T-cell (primary cell): ENCODE data around the gene PPP3CA. TPM values are rescaled to one million over a fixed set of nuclear protein-coding genes. Genes with fewer than 3 reads are reported as not detected.

ENCODE experiments used
- ATAC-seq, 4 experiments: fragments of 200-7000 bp in 3 of 4; fragments of 150-1000 bp in 1 of 4; cut with Tn5 transposase; replicated peaks in 1 of 4; 1 replicate in 3 of 4; 2 replicates in 1 of 4; pipeline ENCODE4 v1.10.0; 2021; ENCODE audit warnings: moderate library complexity in 3 of 4, mild to moderate bottlenecking in 2 of 4, moderate number of reproducible peaks in 1 of 4
- CTCF ChIA-PET, 2 donors: fragments of 300-600 bp; sonication (Branson Sonifier 250); formaldehyde crosslinking; loops; one replicate each; lab custom pipeline; 2022; ENCODE audit warnings: antibody characterized with exemption in 2 of 2; lab: Charles Lee
- POLR2A ChIA-PET, 2 donors: fragments of 300-600 bp; sonication (Branson Sonifier 250); formaldehyde crosslinking; loops; one replicate each; lab custom pipeline; 2022; ENCODE audit warnings: antibody characterized with exemption in 2 of 2; lab: Charles Lee
- DNase-seq, 35 experiments: peaks; one replicate each; pipeline versions ENCODE4 v3.0.0 to v3.0.0-alpha.2; 2013 to 2023
- H3K27ac ChIP-seq: one replicate; pipeline ENCODE4 v1.5.1; 2013; ENCODE audit warnings: low read length
- H3K27me3 ChIP-seq, 2 experiments: replicated peaks in 1 of 2; 1 replicate in 1 of 2; 2 replicates in 1 of 2; pipeline versions ENCODE4 v1.6.1 to v1.7.0; 2013; ENCODE audit warnings: low read length in 1 of 2, mixed read lengths in 1 of 2; ENCODE audit not compliant: control insufficient read depth in 2 of 2, insufficient read depth in 2 of 2; ENCODE audit errors: extremely low read depth in 1 of 2
- H3K36me3 ChIP-seq, 2 donors: 1 replicate in 1 of 2; 2 replicates in 1 of 2; pipeline versions ENCODE4 v1.6.1 to v1.7.0; 2013; ENCODE audit warnings: low read length in 1 of 2; ENCODE audit not compliant: control insufficient read depth in 2 of 2, insufficient read depth in 1 of 2; ENCODE audit errors: extremely low read depth in 1 of 2
- H3K4me1 ChIP-seq, 2 experiments: 1 replicate in 1 of 2; 2 replicates in 1 of 2; pipeline versions ENCODE4 v1.6.1 to v1.7.0; 2013; ENCODE audit warnings: low read length in 2 of 2, mixed read lengths in 1 of 2; ENCODE audit not compliant: insufficient read depth in 2 of 2, control insufficient read depth in 1 of 2; ENCODE audit errors: extremely low read depth in 1 of 2
- H3K4me3 ChIP-seq, 2 donors: 1 replicate in 1 of 2; 2 replicates in 1 of 2; pipeline versions ENCODE4 v1.5.1 to v1.7.0; 2013; ENCODE audit warnings: mild to moderate bottlenecking in 2 of 2, low read length in 1 of 2, moderate library complexity in 1 of 2; ENCODE audit not compliant: control insufficient read depth in 1 of 2; ENCODE audit errors: extremely low read depth in 1 of 2
- H3K9me3 ChIP-seq: 2 replicates; pipeline ENCODE4 v1.7.0; 2013
- H3K27ac Mint-ChIP-seq, 2 donors: one replicate each; pipeline ENCODE4 v1.8.0; 2020 to 2021; ENCODE audit warnings: mild to moderate bottlenecking in 2 of 2, mixed read lengths in 2 of 2
- H3K27me3 Mint-ChIP-seq, 2 donors: one replicate each; pipeline ENCODE4 v1.8.0; 2021 to 2022; ENCODE audit warnings: mixed read lengths in 2 of 2
- H3K36me3 Mint-ChIP-seq: one replicate; pipeline ENCODE4 v1.8.0; 2021; ENCODE audit warnings: mixed read lengths
- H3K4me1 Mint-ChIP-seq, 3 donors: one replicate each; pipeline ENCODE4 v1.8.0; 2020 to 2022; ENCODE audit warnings: mixed read lengths in 3 of 3, mild to moderate bottlenecking in 1 of 3
- H3K4me3 Mint-ChIP-seq, 3 donors: one replicate each; pipeline ENCODE4 v1.8.0; 2020 to 2022; ENCODE audit warnings: mild to moderate bottlenecking in 3 of 3, mixed read lengths in 3 of 3, moderate library complexity in 3 of 3
- H3K9me3 Mint-ChIP-seq, 3 donors: one replicate each; pipeline ENCODE4 v1.8.0; 2020 to 2022; ENCODE audit warnings: mixed read lengths in 3 of 3
- WGBS: methylation state at CpG from one replicate; pipeline ENCODE4 v1.1.5; 2013; ENCODE audit warnings: missing lambda C conversion rate; ENCODE audit not compliant: insufficient coverage; 5-methylcytosine and 5-hydroxymethylcytosine counted together
- total RNA-seq, 35 experiments: library from RNA in 6 of 35; stranded (reverse) in 6 of 35; fragments of 120-200 nt in 1 of 35; gene quantifications; one replicate each; pipeline versions ENCODE4 v1.2.1 to v1.2.4 and lab custom pipeline; 2013 to 2026

Gene PPP3CA
- total RNA-seq, 5 donors from 2014 or later (not counting 1 experiment from before 2014, with no cell fraction given), result 28.2 to 35.7 (median 33.5) TPM

DNA sequence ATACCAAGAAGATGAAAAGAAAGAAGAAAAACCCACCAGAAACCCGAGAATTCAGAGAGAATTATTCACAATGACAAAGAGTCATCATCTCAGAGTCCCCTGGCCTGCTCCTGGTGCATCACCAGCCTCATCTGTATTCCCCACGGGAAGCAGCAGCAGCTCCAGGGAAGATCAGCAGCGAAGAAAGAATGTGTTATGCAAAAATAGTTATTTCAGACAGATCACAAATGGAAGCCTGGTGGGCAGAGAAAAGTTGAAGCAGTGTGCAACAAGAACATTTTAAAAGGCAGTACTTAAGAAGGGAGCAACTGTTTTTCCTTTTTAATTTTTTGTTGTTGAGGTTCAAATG, 189.2 kb downstream of the PPP3CA start:
- Histone ChIP-seq H3K9me3 (no peaks in the 10 kb centered on the region), H3K4me1 (no peaks in the 10 kb centered on the region), H3K4me3 (no peak overlapping the region), H3K27ac (no peak overlapping the region), H3K36me3 (no peaks in the 10 kb centered on the region), H3K27me3 (no peaks in the 10 kb centered on the region)
- POLR2A ChIA-PET, result no interaction called here
- Mint-ChIP-seq H3K4me1 (peaks cover 25 to 55% (median 40%) of the 10 kb centered on the region in 3 donors), H3K27ac (no peak overlapping the region), H3K27me3 (no peaks in the 10 kb centered on the region), H3K9me3 (no peaks in the 10 kb centered on the region), H3K36me3 (peaks cover 12% of the 10 kb centered on the region), H3K4me3 (no peak overlapping the region)
- CTCF ChIA-PET, result interaction anchor here in 1 of 2 donors (0.7 to 0.8 kb wide), 2 partner anchors 10 to 310 kb away, joined by 4 to 6 read pairs; no protein-coding TSS in a partner anchor
- DNase-seq (no peak), ATAC-seq (no peak)
- 100% methylated on average over 2 of the region's 3 CpGs for WGBS

GRCh38 chr4:101157415-101158133, 189.8 kb downstream of the PPP3CA start:
- no peak for DNase-seq
- H3K9me3 ChIP-seq, result no peaks in the 10 kb centered on the region
- no peaks in the 10 kb centered on the region for H3K4me1 ChIP-seq
- H3K27ac Mint-ChIP-seq, result no peak overlapping the region
- H3K27me3 Mint-ChIP-seq, result no peaks in the 10 kb centered on the region
- no peaks in the 10 kb centered on the region for H3K27me3 ChIP-seq
- no peaks in the 10 kb centered on the region for H3K9me3 Mint-ChIP-seq
- H3K4me3 Mint-ChIP-seq, result no peak overlapping the region
- ChIA-PET POLR2A (no interaction called here), CTCF (interaction anchor here in 1 of 2 donors (0.7 to 0.8 kb wide), 2 partner anchors 11 to 309 kb away, joined by 4 to 6 read pairs; no protein-coding TSS in a partner anchor)
- H3K4me1 Mint-ChIP-seq, result peaks cover 31 to 59% (median 40%) of the 10 kb centered on the region in 3 donors
- no peaks in the 10 kb centered on the region for H3K36me3 ChIP-seq
- no peak overlapping the region for H3K4me3 ChIP-seq
- H3K36me3 Mint-ChIP-seq, result peaks cover 10% of the 10 kb centered on the region
- no peak overlapping the region for H3K27ac ChIP-seq
- 96% methylated on average over 2 of the region's 5 CpGs for WGBS
- ATAC-seq, result no peak

DNA sequence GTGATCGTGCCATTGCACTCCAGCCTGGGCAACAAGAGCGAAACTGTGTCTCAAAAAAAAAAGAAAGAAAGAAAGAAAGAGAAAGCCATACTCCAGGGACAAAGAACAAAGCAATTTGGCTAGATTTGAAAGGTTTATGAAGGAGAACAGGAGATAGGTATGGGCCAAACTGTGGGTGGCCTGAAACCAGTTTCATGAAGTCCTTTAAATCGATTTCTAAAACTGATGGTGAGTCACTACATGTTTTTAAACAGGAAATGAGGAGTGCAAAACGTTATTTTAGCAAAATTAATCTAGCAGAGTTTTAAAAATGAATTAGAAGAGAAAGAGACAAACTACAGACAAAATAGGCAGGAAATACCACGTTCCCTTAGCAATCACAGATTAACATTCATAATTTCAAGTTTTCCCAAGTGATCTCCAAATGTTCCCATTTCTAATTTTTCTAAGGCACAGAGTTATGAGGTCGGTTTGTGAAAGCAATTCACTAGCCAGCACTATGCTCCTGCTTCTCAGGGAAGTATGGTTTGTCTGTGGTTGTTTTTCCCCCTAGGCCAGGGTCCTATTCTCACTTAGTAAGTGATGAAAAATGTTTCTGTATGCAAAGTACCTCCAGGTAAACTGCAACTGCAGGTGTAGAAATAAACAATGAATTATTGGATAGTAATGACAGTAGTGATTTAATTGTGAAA, 190.6 kb downstream of the PPP3CA start:
- H3K4me3 ChIP-seq, result no peak overlapping the region
- no peaks in the 10 kb centered on the region for H3K9me3 Mint-ChIP-seq
- H3K27ac ChIP-seq, result no peak overlapping the region
- no CpG with 5 or more reads among the region's 6 CpGs for whole genome bisulfite sequencing
- H3K4me1 ChIP-seq, result no peaks in the 10 kb centered on the region
- no peak overlapping the region for H3K4me3 Mint-ChIP-seq
- CTCF ChIA-PET, result no interaction called here
- ATAC-seq (no peak), DNase-seq (no peak)
- no peaks in the 10 kb centered on the region for H3K27me3 Mint-ChIP-seq
- no peaks in the 10 kb centered on the region for H3K9me3 ChIP-seq
- H3K36me3 ChIP-seq, result no peaks in the 10 kb centered on the region
- no peaks in the 10 kb centered on the region for H3K27me3 ChIP-seq
- H3K27ac Mint-ChIP-seq, result peak overlapping the region; percentile 23 to 40
- POLR2A ChIA-PET, result no interaction called here
- H3K4me1 Mint-ChIP-seq, result peaks cover 31 to 58% (median 40%) of the 10 kb centered on the region in 3 donors
- H3K36me3 Mint-ChIP-seq, result peaks cover 8% of the 10 kb centered on the region

DNA sequence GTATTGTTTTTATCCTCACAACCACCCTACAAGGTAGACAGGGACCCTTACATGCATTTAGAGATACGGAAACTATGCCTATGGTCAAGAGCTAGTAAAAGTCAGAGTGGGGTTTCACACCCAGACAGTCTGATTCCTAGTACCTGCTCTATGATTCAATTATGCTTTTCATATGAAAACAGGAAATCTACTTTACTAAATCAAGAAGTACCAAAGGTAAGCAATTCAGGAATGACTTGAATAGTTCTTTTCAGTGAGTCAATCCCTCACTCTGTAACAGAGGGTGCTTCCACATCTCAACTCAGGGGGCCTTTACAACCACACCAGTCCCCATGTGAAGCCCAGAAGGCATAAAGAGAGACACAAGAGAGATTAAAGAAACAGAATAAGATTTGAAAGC, 191.4 kb downstream of the PPP3CA start:
- WGBS, result 83% methylated on average over 1 of the region's 1 CpG
- Histone ChIP-seq H3K27me3 (no peaks in the 10 kb centered on the region), H3K36me3 (no peaks in the 10 kb centered on the region), H3K27ac (no peak overlapping the region), H3K4me3 (no peak overlapping the region), H3K4me1 (no peaks in the 10 kb centered on the region), H3K9me3 (no peaks in the 10 kb centered on the region)
- DNase-seq (no peak), ATAC-seq (no peak)
- Mint-ChIP-seq H3K27ac (peak overlapping the region in 1 of 2 donors; percentile 53), H3K4me1 (peaks cover 31 to 53% (median 40%) of the 10 kb centered on the region in 3 donors), H3K4me3 (no peak overlapping the region), H3K9me3 (no peaks in the 10 kb centered on the region), H3K36me3 (peaks cover 3% of the 10 kb centered on the region), H3K27me3 (no peaks in the 10 kb centered on the region)
- CTCF ChIA-PET, result no interaction called here
- POLR2A ChIA-PET, result interaction anchor here in 1 of 2 donors (0.5 kb wide), 1 partner anchor 30 kb away, joined by 3 read pairs; no protein-coding TSS in a partner anchor

DNA sequence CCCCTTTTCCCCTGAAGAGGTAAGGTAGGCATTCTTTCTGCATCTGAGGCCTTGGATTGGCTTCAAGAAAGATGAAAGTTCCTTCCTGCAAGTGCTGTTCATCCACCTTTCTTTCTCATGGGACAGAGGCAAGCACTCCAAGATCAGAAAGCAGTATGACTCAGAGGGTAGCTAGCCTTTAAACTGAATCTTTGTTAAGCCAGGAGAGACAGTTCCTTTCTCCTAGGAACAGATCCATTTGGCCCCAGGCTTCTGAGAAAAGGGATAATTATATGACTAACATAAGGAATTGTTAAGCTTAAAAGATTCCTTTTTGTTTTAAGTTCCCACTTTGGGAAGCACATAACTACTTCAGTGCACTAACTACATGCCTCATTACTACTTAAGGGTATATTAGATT, 192.0 kb downstream of the PPP3CA start:
- ATAC-seq (no peak), DNase-seq (no peak)
- no peaks in the 10 kb centered on the region for H3K4me1 ChIP-seq
- POLR2A ChIA-PET, result interaction anchor here in 1 of 2 donors (0.5 kb wide), 1 partner anchor 31 kb away, joined by 3 read pairs; no protein-coding TSS in a partner anchor
- no peaks in the 10 kb centered on the region for H3K27me3 ChIP-seq
- Mint-ChIP-seq H3K9me3 (no peaks in the 10 kb centered on the region), H3K27me3 (no peaks in the 10 kb centered on the region), H3K4me1 (peaks cover 31 to 53% (median 40%) of the 10 kb centered on the region in 3 donors), H3K36me3 (peaks cover 3% of the 10 kb centered on the region), H3K4me3 (no peak overlapping the region), H3K27ac (no peak overlapping the region)
- H3K9me3 ChIP-seq, result no peaks in the 10 kb centered on the region
- CTCF ChIA-PET, result no interaction called here
- H3K4me3 ChIP-seq, result no peak overlapping the region
- H3K27ac ChIP-seq, result no peak overlapping the region
- H3K36me3 ChIP-seq, result no peaks in the 10 kb centered on the region

DNA sequence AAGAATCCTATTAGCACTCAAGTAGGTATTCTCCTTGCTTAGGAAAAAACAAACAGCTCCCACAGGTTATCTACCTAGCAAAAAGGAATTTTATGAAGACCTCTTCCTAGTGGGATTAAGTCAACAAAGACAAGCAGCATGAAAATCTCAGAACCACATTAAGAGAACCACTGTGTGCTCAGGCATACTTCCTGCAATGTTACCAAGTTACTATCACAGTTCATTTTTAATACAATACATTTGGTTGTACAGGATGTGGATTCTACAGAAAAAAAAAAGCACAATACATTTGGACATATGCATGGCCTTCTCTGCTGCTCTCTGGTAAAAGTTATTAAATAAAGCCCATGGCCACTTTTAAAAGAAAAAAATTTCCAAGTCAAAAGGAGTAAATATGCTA, 193.7 kb downstream of the PPP3CA start:
- Histone ChIP-seq H3K4me1 (no peaks in the 10 kb centered on the region), H3K9me3 (no peaks in the 10 kb centered on the region), H3K27ac (no peak overlapping the region), H3K4me3 (no peak overlapping the region), H3K27me3 (no peaks in the 10 kb centered on the region), H3K36me3 (no peaks in the 10 kb centered on the region)
- Mint-ChIP-seq H3K9me3 (no peaks in the 10 kb centered on the region), H3K4me1 (peaks cover 31 to 54% (median 40%) of the 10 kb centered on the region in 3 donors), H3K27me3 (no peaks in the 10 kb centered on the region), H3K4me3 (no peak overlapping the region), H3K27ac (no peak overlapping the region), H3K36me3 (peaks cover 3% of the 10 kb centered on the region)
- POLR2A ChIA-PET, result interaction anchor here in 1 of 2 donors (0.6 kb wide), 1 partner anchor 313 kb away, joined by 3 read pairs; no protein-coding TSS in a partner anchor
- no peak for DNase-seq
- CTCF ChIA-PET, result interaction anchor here in 1 of 2 donors (0.6 kb wide), 1 partner anchor 607 kb away, joined by 3 read pairs; no protein-coding TSS in a partner anchor
- ATAC-seq, result no peak
